GM23338 (cell line): ENCODE measurements around the gene FCGR1A. TPM values are rescaled to one million over a fixed set of nuclear protein-coding genes. Genes with fewer than 3 reads are reported as not detected.
"Not testable (repeated sequence)": the region's sequence is repeated elsewhere in the genome, so short reads cannot be mapped to it uniquely, and the experiment has no call there.

Experiments used
- ATAC-seq: fragments of 200-7000 bp; cut with Tn5 transposase; 3 replicates; pipeline ENCODE4 v1.9.1; 2020
- DNase-seq: peaks from one replicate; pipeline ENCODE4 v3.0.0-alpha.2; 2015; ENCODE audit warnings: low spot score
- H2AFZ ChIP-seq: fragments of 200-600 bp; sonication (generic); 2 replicates; pipeline ENCODE4 v1.8.0; 2016; ENCODE audit warnings: antibody characterized with exemption, mild to moderate bottlenecking, moderate library complexity
- H3F3A ChIP-seq: fragments of 200-600 bp; sonication (generic); replicated peaks from 2 replicates; pipeline ENCODE4 v1.8.0; 2017; ENCODE audit warnings: antibody characterized with exemption, mixed run types, low read depth
- H3K27ac ChIP-seq: fragments of 200-600 bp; sonication (generic); 2 replicates; pipeline ENCODE4 v1.6.1; 2016; ENCODE audit warnings: low read depth
- H3K27me3 ChIP-seq: fragments of 200-600 bp; sonication (generic); 2 replicates; pipeline ENCODE4 v1.8.0; 2016; ENCODE audit warnings: mild to moderate bottlenecking, mixed run types, moderate library complexity; ENCODE audit not compliant: insufficient read depth
- H3K36me3 ChIP-seq: fragments of 200-600 bp; sonication (generic); 2 replicates; pipeline ENCODE4 v1.8.0; 2016; ENCODE audit warnings: mild to moderate bottlenecking; ENCODE audit not compliant: insufficient read depth
- H3K4me1 ChIP-seq: fragments of 200-600 bp; sonication (generic); 2 replicates; pipeline ENCODE4 v1.8.0; 2016; ENCODE audit warnings: mild to moderate bottlenecking, moderate library complexity; ENCODE audit not compliant: insufficient read depth
- H3K4me2 ChIP-seq: fragments of 200-600 bp; sonication (generic); 2 replicates; pipeline ENCODE4 v1.7.1; 2017; ENCODE audit warnings: mixed run types
- H3K4me3 ChIP-seq: fragments of 200-600 bp; sonication (generic); 2 replicates; pipeline ENCODE4 v1.6.1; 2016; ENCODE audit warnings: mixed run types
- H3K79me2 ChIP-seq: fragments of 200-600 bp; sonication (generic); replicated peaks from 2 replicates; pipeline ENCODE4 v1.8.0; 2017; ENCODE audit warnings: mild to moderate bottlenecking; ENCODE audit not compliant: insufficient read depth
- H3K9me2 ChIP-seq: fragments of 200-600 bp; sonication (generic); 2 replicates; pipeline ENCODE4 v1.8.0; 2017; ENCODE audit not compliant: insufficient read depth
- H4K20me1 ChIP-seq: fragments of 200-600 bp; sonication (generic); replicated peaks from 2 replicates; pipeline ENCODE4 v1.8.0; 2017; ENCODE audit warnings: mild to moderate bottlenecking; ENCODE audit not compliant: insufficient read depth
- H3K27ac Mint-ChIP-seq: 2 replicates; pipeline ENCODE4 v1.8.0; 2020; ENCODE audit warnings: inconsistent platforms, mild to moderate bottlenecking, moderate library complexity, mixed read lengths
- H3K27me3 Mint-ChIP-seq: 3 replicates; pipeline ENCODE4 v1.8.0; 2022; ENCODE audit warnings: low read depth, mild to moderate bottlenecking, moderate library complexity, mixed read lengths, inconsistent platforms; ENCODE audit not compliant: insufficient read depth, poor library complexity
- H3K36me3 Mint-ChIP-seq: 3 replicates; pipeline ENCODE4 v1.8.0; 2021; ENCODE audit warnings: low read depth, mild to moderate bottlenecking, inconsistent platforms, moderate library complexity, mixed read lengths
- H3K4me1 Mint-ChIP-seq: 3 replicates; pipeline ENCODE4 v1.8.0; 2020; ENCODE audit warnings: mild to moderate bottlenecking, inconsistent platforms, mixed read lengths
- H3K4me3 Mint-ChIP-seq: 3 replicates; pipeline ENCODE4 v1.8.0; 2021; ENCODE audit warnings: moderate library complexity, mild to moderate bottlenecking, inconsistent platforms, mixed read lengths
- H3K9me3 Mint-ChIP-seq: 3 replicates; pipeline ENCODE4 v1.8.0; 2020; ENCODE audit warnings: moderate library complexity, mild to moderate bottlenecking, inconsistent platforms, mixed read lengths
- CTCF ChIP-seq, 2 experiments: fragments of 200-600 bp in 1 of 2; sonication (generic) in 1 of 2; conservative IDR thresholded peaks; 2 replicates each; pipeline versions ENCODE4 v1.5.1 to v1.6.1; 2016 to 2017; ENCODE audit warnings: antibody characterized with exemption in 2 of 2, low read depth in 2 of 2, mild to moderate bottlenecking in 2 of 2, moderate library complexity in 1 of 2
- polyA plus RNA-seq: library from polyadenylated mRNA; unstranded; fragments of >200 nt; fragmentation: Nextera tagmentation; extraction: Ambion mirVana; gene quantifications from 2 replicates; pipeline ENCODE4 v1.2.1, GENCODE V29; 2016
- total RNA-seq: library from RNA; depleted of rRNA; stranded (reverse); fragments of >200 nt; shearing (Covaris generic); gene quantifications from 2 replicates; pipeline ENCODE4 v1.2.3, GENCODE V29; 2014

FCGR1A gene
- total and polyA plus RNA-seq, 2 experiments from 2014 or later: not detected

- H3K79me2 ChIP-seq, H3K27me3 ChIP-seq, H4K20me1 ChIP-seq, H3K27me3 Mint-ChIP-seq, H2AFZ ChIP-seq, H3K36me3 ChIP-seq, H3K27ac ChIP-seq, H3K9me3 Mint-ChIP-seq, H3K27ac Mint-ChIP-seq, H3F3A ChIP-seq, H3K4me1 ChIP-seq, H3K36me3 Mint-ChIP-seq, H3K9me2 ChIP-seq, H3K4me1 Mint-ChIP-seq: not testable (repeated sequence)
- peak in 1 of 2 experiments; percentile 63; a peak in 2 of 4 replicates for TF ChIP-seq CTCF (conservative IDR thresholded peaks at IDR 0.05; ENCODE audit: low read depth in 2 of 2)
- peak; percentile 88 for DNase-seq
- peak overlapping the region; percentile 68 for H3K4me3 Mint-ChIP-seq
- peak; percentile 91 for ATAC-seq
- Histone ChIP-seq H3K4me2 (peak overlapping the region; percentile 75; the same call in 1 of the 2 replicates), H3K4me3 (peak overlapping the region; percentile 53)
These were observed 10.5 kb downstream of the FCGR1A start for GRCh38 chr1:149792912-149793515.

- H3F3A ChIP-seq, ATAC-seq, H3K27ac ChIP-seq, H3K36me3 Mint-ChIP-seq, H2AFZ ChIP-seq, H3K4me3 Mint-ChIP-seq, H4K20me1 ChIP-seq, H3K36me3 ChIP-seq, H3K27me3 Mint-ChIP-seq, H3K27me3 ChIP-seq, H3K27ac Mint-ChIP-seq, H3K4me1 Mint-ChIP-seq, H3K9me3 Mint-ChIP-seq, H3K79me2 ChIP-seq, H3K9me2 ChIP-seq, H3K4me2 ChIP-seq, DNase-seq, H3K4me1 ChIP-seq: not testable (repeated sequence)
- peak overlapping the region; percentile 53; the same call in 1 of the 2 replicates for H3K4me3 ChIP-seq
These were observed 11.4 kb downstream of the FCGR1A start for GRCh38 chr1:149793885-149794284.

- H3K27me3 Mint-ChIP-seq, H3K4me1 Mint-ChIP-seq, ATAC-seq, H3F3A ChIP-seq, H3K4me3 ChIP-seq, H3K9me3 Mint-ChIP-seq, H3K36me3 ChIP-seq, H3K36me3 Mint-ChIP-seq, DNase-seq, H3K9me2 ChIP-seq, H3K4me2 ChIP-seq, H3K4me3 Mint-ChIP-seq, H3K27ac Mint-ChIP-seq, H2AFZ ChIP-seq, H3K4me1 ChIP-seq, H3K79me2 ChIP-seq, H3K27me3 ChIP-seq, H4K20me1 ChIP-seq, H3K27ac ChIP-seq: not testable (repeated sequence)
These were observed 19.1 kb downstream of the FCGR1A start for GRCh38 chr1:149801628-149802027.

GRCh38 chr1:149804417-149805080, 22.1 kb downstream of the FCGR1A start:
- not testable (repeated sequence) for H3K9me3 Mint-ChIP-seq, H3K36me3 ChIP-seq, H3K36me3 Mint-ChIP-seq, H3F3A ChIP-seq, H2AFZ ChIP-seq, H3K4me3 ChIP-seq, H3K27ac ChIP-seq, H3K9me2 ChIP-seq, ATAC-seq, H3K79me2 ChIP-seq, H3K4me3 Mint-ChIP-seq, H3K4me1 ChIP-seq, H4K20me1 ChIP-seq, H3K27me3 Mint-ChIP-seq, H3K4me2 ChIP-seq, H3K27me3 ChIP-seq, DNase-seq, H3K4me1 Mint-ChIP-seq, H3K27ac Mint-ChIP-seq

- DNase-seq: peak; percentile 28
- H3K4me2 ChIP-seq: peak overlapping the region; percentile 73; the same call in 1 of the 2 replicates
- H3K27ac ChIP-seq, H3K9me3 Mint-ChIP-seq, H3K79me2 ChIP-seq, H3K36me3 Mint-ChIP-seq, H3K4me1 ChIP-seq, H3K36me3 ChIP-seq, H4K20me1 ChIP-seq, H3K27me3 ChIP-seq, H3K9me2 ChIP-seq, H3K4me1 Mint-ChIP-seq, H3K27ac Mint-ChIP-seq, H3F3A ChIP-seq, H2AFZ ChIP-seq: not testable (repeated sequence)
- Mint-ChIP-seq H3K27me3 (peaks cover 11% of the 10 kb centered on the region), H3K4me3 (peak overlapping the region; percentile 67)
- peak; percentile 29 for ATAC-seq
- H3K4me3 ChIP-seq: peak overlapping the region; percentile 62
These were observed 28.4 kb downstream of the FCGR1A start for GRCh38 chr1:149810697-149811405.

- H3K27me3 ChIP-seq: not testable (repeated sequence)
These were observed 29.0 kb downstream of the FCGR1A start for GRCh38 chr1:149811514-149811889.

More at GRCh38 chr1:149811514-149811889, 29.0 kb downstream of the FCGR1A start:
- H4K20me1 ChIP-seq, H3K27ac Mint-ChIP-seq, H3K36me3 Mint-ChIP-seq, H2AFZ ChIP-seq, H3K79me2 ChIP-seq, H3K36me3 ChIP-seq, H3F3A ChIP-seq, H3K9me3 Mint-ChIP-seq, H3K4me1 ChIP-seq, H3K27ac ChIP-seq, H3K9me2 ChIP-seq, H3K4me1 Mint-ChIP-seq: not testable (repeated sequence)
- Histone ChIP-seq H3K4me2 (peak overlapping the region; percentile 79), H3K4me3 (peak overlapping the region; percentile 62)
- ATAC-seq (peak; percentile 17), DNase-seq (peak; percentile 2)
- Mint-ChIP-seq H3K4me3 (peak overlapping the region; percentile 90), H3K27me3 (peaks cover 11% of the 10 kb centered on the region)
